GM19452 (cell line): ENCODE data around the gene INAVA.
"Not testable (repeated sequence)": the region's sequence is repeated elsewhere in the genome, so short reads cannot be mapped to it uniquely, and the experiment has no call there.

ENCODE experiments used
- ATAC-seq: cut with Tn5 transposase; IDR thresholded peaks from one replicate; pipeline ENCODE4 v1.9.1; 2021; ENCODE audit not compliant: unreplicated experiment

INAVA gene

DNA sequence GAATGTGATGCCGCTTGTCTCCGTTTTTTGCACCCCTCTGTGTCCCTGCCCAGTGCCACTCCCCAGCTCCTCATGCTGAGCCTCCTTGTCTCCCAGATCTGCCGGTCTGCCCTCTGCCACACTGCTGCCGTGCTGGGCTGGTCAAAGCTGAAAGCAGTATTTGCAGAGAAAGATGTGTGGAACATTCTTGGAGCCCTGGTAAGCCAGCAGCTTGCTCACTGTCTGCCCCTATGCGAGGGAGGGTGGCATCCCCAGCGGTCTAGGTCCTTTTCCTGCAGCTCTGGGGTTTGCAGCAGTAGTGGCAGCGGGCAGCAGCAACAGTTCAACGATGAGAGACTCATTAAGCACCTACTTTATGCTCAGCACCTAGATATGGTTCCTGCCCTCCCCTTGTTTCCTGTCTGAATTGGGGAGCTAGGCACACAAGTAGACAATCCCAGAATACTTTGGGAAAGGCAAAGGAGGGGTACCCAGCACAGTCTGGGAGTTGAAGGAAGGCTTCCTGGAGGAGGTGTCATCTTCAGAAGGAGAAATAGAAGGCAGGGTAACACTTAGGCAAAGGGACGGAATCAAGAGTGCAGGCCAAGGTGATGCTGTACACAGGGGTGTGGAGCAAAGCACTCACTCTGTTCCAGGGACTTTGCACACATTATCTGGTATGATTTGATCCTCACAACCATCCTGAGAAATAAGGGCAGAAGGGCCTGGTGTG, 65.7 kb downstream of the INAVA start:
- ATAC-seq = no peak

DNA sequence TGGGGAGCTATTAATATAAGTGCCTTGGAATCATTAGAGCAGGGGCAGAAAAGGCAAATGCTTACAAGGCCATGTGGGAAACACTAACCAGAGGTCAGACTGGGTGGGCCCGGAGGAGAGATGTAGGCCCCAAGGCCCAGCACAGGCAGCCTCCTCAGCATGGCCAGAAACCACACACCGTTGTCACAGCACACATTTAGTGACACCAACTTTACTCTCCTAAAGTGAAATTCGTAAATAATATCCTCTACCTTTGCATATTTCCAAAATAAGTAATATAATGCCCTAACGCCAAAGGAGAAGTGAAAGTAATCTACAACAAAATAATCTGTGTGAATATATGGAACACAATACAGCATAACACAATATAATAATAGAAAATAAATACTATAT, 66.2 kb downstream of the INAVA start:
- ATAC-seq = no peak

DNA sequence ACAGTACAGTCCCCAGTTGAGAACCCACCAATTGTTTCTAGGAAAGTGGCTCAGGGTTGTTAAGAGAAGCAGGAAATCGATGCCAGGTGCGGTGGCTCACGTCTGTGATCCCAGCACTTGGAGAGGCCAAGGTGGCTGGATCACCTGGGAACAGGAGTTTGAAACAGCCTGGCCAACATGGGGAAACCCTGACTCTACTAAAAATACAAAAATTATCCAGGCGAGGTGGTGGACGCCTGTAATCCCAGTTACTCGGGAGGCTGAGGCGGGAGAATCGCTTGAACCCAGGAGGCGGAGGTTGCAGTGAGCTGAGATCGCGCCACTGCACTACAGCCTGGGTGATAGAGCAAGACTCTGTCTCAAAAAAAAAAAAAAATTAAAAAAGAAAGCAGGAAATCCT, 67.5 kb downstream of the INAVA start:
- ATAC-seq = not testable (repeated sequence)

DNA sequence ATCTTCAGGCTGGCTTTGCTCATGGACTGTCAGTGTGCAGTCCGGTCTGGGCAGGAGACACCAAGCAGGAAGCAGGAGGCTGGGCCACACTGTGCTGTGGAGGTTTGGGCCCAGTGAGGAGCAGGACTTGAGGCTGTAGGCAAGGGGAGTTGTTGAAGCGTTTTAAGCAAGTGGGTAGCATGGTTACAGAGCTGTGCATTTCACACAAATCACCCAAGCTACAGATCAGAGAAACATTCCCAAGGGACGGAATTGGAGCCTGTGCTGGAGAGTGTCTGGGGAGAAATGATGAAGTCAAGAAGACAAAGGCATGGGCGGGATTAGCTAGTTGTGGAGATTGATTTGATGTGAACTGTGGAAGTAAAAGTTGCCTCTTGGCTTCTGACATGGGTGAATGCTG, 67.9 kb downstream of the INAVA start:
- ATAC-seq = no peak

GRCh38 chr1:200963076-200963475, 68.4 kb downstream of the INAVA start:
- ATAC-seq = no peak

- not testable (repeated sequence) for ATAC-seq
Measured at GRCh38 chr1:200963888-200964287, 69.2 kb downstream of the INAVA start.
